Measurements from ENCODE around the gene HACD3. TPM values are rescaled to one million over a fixed set of nuclear protein-coding genes. Genes with fewer than 3 reads are reported as not detected.

HACD3 gene
- total and polyA plus RNA-seq, 2 experiments from 2014 or later = 127 to 171 TPM

- WGBS (ENCODE audit: low lambda C conversion rate, missing lambda C conversion rate) = 47% methylated on average over 7 of the region's 8 CpGs
- Histone ChIP-seq H3K4me1 (ENCODE audit: insufficient read depth) (peaks cover 8% of the 10 kb centered on the region), H3K27ac (no peak overlapping the region), H3K36me3 (replicated peaks; ENCODE audit: insufficient read depth, low read depth) (no peaks in the 10 kb centered on the region), H4K20me1 (ENCODE audit: insufficient read depth, poor library complexity, severe bottlenecking) (peaks cover 19% of the 10 kb centered on the region), H3K9me2 (replicated peaks; ENCODE audit: insufficient read depth) (no peaks in the 10 kb centered on the region), H2AFZ (peak overlapping the region; percentile 70), H3K79me2 (peaks cover 36% of the 10 kb centered on the region), H3K4me2 (peak overlapping the region; percentile 51), H3K27me3 (no peaks in the 10 kb centered on the region), H3K9me3 (ENCODE audit: low read depth) (no peaks in the 10 kb centered on the region), H3K4me3 (no peak overlapping the region)
- TF ChIP-seq EZH2 (IDR thresholded peaks at IDR 0.05; ENCODE audit: borderline replicate concordance) (no peak), EZH2phosphoT487 (IDR thresholded peaks at IDR 0.05; ENCODE audit: low read depth, severe bottlenecking, unreplicated experiment) (no peak), CTCF (IDR thresholded peaks at IDR 0.05; ENCODE audit: poor library complexity) (no peak)
- no peak for DNase-seq (ENCODE audit: low spot score)
These were observed 12.4 kb upstream of the HACD3 start for GRCh38 chr15:65517866-65518207.

DNA sequence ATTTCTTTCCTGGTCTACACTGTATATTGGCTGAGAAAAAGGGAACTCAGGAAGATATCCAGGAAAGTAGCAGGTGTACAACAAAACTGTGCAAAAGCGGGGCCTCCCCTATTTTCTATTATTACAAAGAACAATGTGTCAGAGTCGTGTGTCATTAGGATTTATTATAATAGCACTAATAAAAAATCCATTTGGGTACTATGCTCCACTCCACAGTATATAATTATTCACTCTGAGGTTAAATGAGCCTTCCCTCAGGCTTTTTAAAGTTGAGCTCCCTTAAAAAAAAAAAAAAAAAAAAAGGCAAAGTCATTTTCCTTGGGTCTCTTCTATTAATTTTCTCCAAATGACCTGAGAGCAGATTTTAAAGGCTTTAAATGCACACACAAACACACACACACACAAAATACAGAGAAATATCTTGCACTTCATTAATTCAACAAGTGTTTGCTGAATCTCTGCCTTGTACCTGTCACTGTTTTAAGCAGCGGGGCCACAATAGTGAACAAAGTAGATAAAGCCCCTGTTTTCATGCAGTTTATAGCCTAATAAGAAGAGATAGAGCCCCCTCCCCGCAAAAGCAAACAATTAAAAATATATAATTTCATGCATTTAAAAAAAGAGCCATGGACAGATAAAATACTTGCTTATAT is 11.5 kb upstream of the HACD3 start:
- no peak for DNase-seq (ENCODE audit: low spot score)
- no peak overlapping the region for H2AFZ ChIP-seq
- H3K4me1 ChIP-seq (ENCODE audit: insufficient read depth) = peaks cover 8% of the 10 kb centered on the region
- H4K20me1 ChIP-seq (ENCODE audit: insufficient read depth, poor library complexity, severe bottlenecking) = peaks cover 19% of the 10 kb centered on the region
- H3K9me2 ChIP-seq (replicated peaks; ENCODE audit: insufficient read depth) = no peaks in the 10 kb centered on the region
- no peak for TF ChIP-seq EZH2phosphoT487 (IDR thresholded peaks at IDR 0.05; ENCODE audit: low read depth, severe bottlenecking, unreplicated experiment)
- no peak for TF ChIP-seq CTCF (IDR thresholded peaks at IDR 0.05; ENCODE audit: poor library complexity)
- TF ChIP-seq EZH2 (IDR thresholded peaks at IDR 0.05; ENCODE audit: borderline replicate concordance) = no peak
- no peaks in the 10 kb centered on the region for H3K36me3 ChIP-seq (replicated peaks; ENCODE audit: insufficient read depth, low read depth)
- H3K4me3 ChIP-seq = no peak overlapping the region
- no peaks in the 10 kb centered on the region for H3K9me3 ChIP-seq (ENCODE audit: low read depth)
- H3K4me2 ChIP-seq = no peak overlapping the region
- H3K27me3 ChIP-seq = no peaks in the 10 kb centered on the region
- H3K27ac ChIP-seq = no peak overlapping the region
- H3K79me2 ChIP-seq = peaks cover 31% of the 10 kb centered on the region
- 76% methylated on average over 4 of the region's 4 CpGs for WGBS (ENCODE audit: low lambda C conversion rate, missing lambda C conversion rate)

GRCh38 chr15:65521350-65521749 is 8.9 kb upstream of the HACD3 start:
- no peak overlapping the region for H3K4me2 ChIP-seq
- TF ChIP-seq EZH2phosphoT487 (IDR thresholded peaks at IDR 0.05; ENCODE audit: low read depth, severe bottlenecking, unreplicated experiment) (no peak), EZH2 (IDR thresholded peaks at IDR 0.05; ENCODE audit: borderline replicate concordance) (no peak), CTCF (IDR thresholded peaks at IDR 0.05; ENCODE audit: poor library complexity) (no peak)
- DNase-seq (ENCODE audit: low spot score) = no peak

More at GRCh38 chr15:65521350-65521749, 8.9 kb upstream of the HACD3 start:
- H4K20me1 ChIP-seq (ENCODE audit: insufficient read depth, poor library complexity, severe bottlenecking) = peaks cover 5% of the 10 kb centered on the region
- H3K4me3 ChIP-seq = no peak overlapping the region
- peaks cover 6% of the 10 kb centered on the region for H3K79me2 ChIP-seq
- H3K27me3 ChIP-seq = no peaks in the 10 kb centered on the region
- no peaks in the 10 kb centered on the region for H3K36me3 ChIP-seq (replicated peaks; ENCODE audit: insufficient read depth, low read depth)
- H3K4me1 ChIP-seq (ENCODE audit: insufficient read depth) = peaks cover 3% of the 10 kb centered on the region
- no peak overlapping the region for H3K27ac ChIP-seq
- 80% methylated on average over 7 of the region's 7 CpGs for WGBS (ENCODE audit: low lambda C conversion rate, missing lambda C conversion rate)
- no peaks in the 10 kb centered on the region for H3K9me2 ChIP-seq (replicated peaks; ENCODE audit: insufficient read depth)
- H2AFZ ChIP-seq = no peak overlapping the region
- no peaks in the 10 kb centered on the region for H3K9me3 ChIP-seq (ENCODE audit: low read depth)
